ENCODE results near the gene GLRA2.

Gene GLRA2

GRCh38 chrX:14753441-14753840 lies 224.1 kb downstream of the GLRA2 start:
- no peak for TF ChIP-seq CTCF (IDR thresholded peaks at IDR 0.05; ENCODE audit: control insufficient read depth, insufficient read depth, low read depth, low read length, missing control alignments)
- DNase-seq (ENCODE audit: low read depth), result no peak
- H3K4me3 ChIP-seq (ENCODE audit: control insufficient read depth, low read depth, low read length), result no peak overlapping the region

GRCh38 chrX:14758029-14758491 lies 228.7 kb downstream of the GLRA2 start:
- DNase-seq (ENCODE audit: low read depth), result no peak
- no peak for TF ChIP-seq CTCF (IDR thresholded peaks at IDR 0.05; ENCODE audit: control insufficient read depth, insufficient read depth, low read depth, low read length, missing control alignments)
- H3K4me3 ChIP-seq (ENCODE audit: control insufficient read depth, low read depth, low read length), result no peak overlapping the region

- DNase-seq (ENCODE audit: low read depth), result no peak
- no peak overlapping the region for H3K4me3 ChIP-seq (ENCODE audit: control insufficient read depth, low read depth, low read length)
- TF ChIP-seq CTCF (IDR thresholded peaks at IDR 0.05; ENCODE audit: control insufficient read depth, insufficient read depth, low read depth, low read length, missing control alignments), result no peak
These were observed 246.1 kb downstream of the GLRA2 start for GRCh38 chrX:14775416-14775815.

GRCh38 chrX:14776901-14777300 lies 247.6 kb downstream of the GLRA2 start:
- no peak for TF ChIP-seq CTCF (IDR thresholded peaks at IDR 0.05; ENCODE audit: control insufficient read depth, insufficient read depth, low read depth, low read length, missing control alignments)
- H3K4me3 ChIP-seq (ENCODE audit: control insufficient read depth, low read depth, low read length), result no peak overlapping the region
- DNase-seq (ENCODE audit: low read depth), result no peak

- H3K4me3 ChIP-seq (ENCODE audit: control insufficient read depth, low read depth, low read length), result no peak overlapping the region
- DNase-seq (ENCODE audit: low read depth), result no peak
- no peak for TF ChIP-seq CTCF (IDR thresholded peaks at IDR 0.05; ENCODE audit: control insufficient read depth, insufficient read depth, low read depth, low read length, missing control alignments)
These were observed 248.2 kb downstream of the GLRA2 start for GRCh38 chrX:14777525-14777924.

- H3K4me3 ChIP-seq (ENCODE audit: control insufficient read depth, low read depth, low read length), result no peak overlapping the region
- TF ChIP-seq CTCF (IDR thresholded peaks at IDR 0.05; ENCODE audit: control insufficient read depth, insufficient read depth, low read depth, low read length, missing control alignments), result no peak
- no peak for DNase-seq (ENCODE audit: low read depth)
These were observed 250.2 kb downstream of the GLRA2 start for GRCh38 chrX:14779580-14779979.

Measured in AG09309 (cell line).